Spleen (tissue), 11 donors: Measurements from ENCODE around the gene TBC1D16. TPM values are rescaled to one million over a fixed set of nuclear protein-coding genes. Genes with fewer than 3 reads are reported as not detected.
"Not testable (repeated sequence)": the region's sequence is repeated elsewhere in the genome, so short reads cannot be mapped to it uniquely, and the experiment has no call there.

Experiments used
- DNase-seq: peaks from one replicate; pipeline ENCODE4 v3.0.0-alpha.2; 2020
- H3K27ac ChIP-seq, 8 donors: fragments of 200-600 bp; sonication (generic) in 7 of 8; 1 replicate in 4 of 8; 2 replicates in 4 of 8; pipeline versions ENCODE4 v1.5.0 to v1.8.0; 2016 to 2021; ENCODE audit warnings: inconsistent platforms in 4 of 8, mild to moderate bottlenecking in 4 of 8, moderate library complexity in 1 of 8
- H3K27me3 ChIP-seq, 7 donors: fragments of 200-600 bp; sonication (generic) in 6 of 7; replicated peaks in 1 of 7; 1 replicate in 4 of 7; 2 replicates in 3 of 7; pipeline versions ENCODE4 v1.5.0 to v1.8.0; 2016 to 2021; ENCODE audit warnings: inconsistent platforms in 3 of 7, mild to moderate bottlenecking in 1 of 7
- H3K36me3 ChIP-seq, 6 donors: fragments of 200-600 bp; sonication (generic) in 5 of 6; 1 replicate in 4 of 6; 2 replicates in 2 of 6; pipeline versions ENCODE4 v1.5.0 to v1.8.0; 2016 to 2021; ENCODE audit warnings: inconsistent platforms in 2 of 6
- H3K4me1 ChIP-seq, 6 donors: fragments of 200-600 bp; sonication (generic) in 5 of 6; 1 replicate in 3 of 6; 2 replicates in 3 of 6; pipeline versions ENCODE4 v1.5.0 to v1.8.0; 2016 to 2021; ENCODE audit warnings: inconsistent platforms in 3 of 6
- H3K4me3 ChIP-seq, 8 donors: fragments of 200-600 bp; sonication (generic) in 7 of 8; 1 replicate in 4 of 8; 2 replicates in 4 of 8; pipeline versions ENCODE4 v1.5.0 to v1.8.0; 2016 to 2021; ENCODE audit warnings: inconsistent platforms in 4 of 8, mild to moderate bottlenecking in 4 of 8, moderate library complexity in 2 of 8
- H3K9me3 ChIP-seq, 8 donors: fragments of 200-600 bp; sonication (generic) in 7 of 8; 1 replicate in 4 of 8; 2 replicates in 4 of 8; pipeline versions ENCODE4 v1.5.0 to v1.8.0; 2016 to 2021; ENCODE audit warnings: inconsistent platforms in 4 of 8
- CTCF ChIP-seq, 11 experiments: fragments of 200-600 bp in 7 of 11; fragments of 450-650 bp in 4 of 11; sonication (generic) in 4 of 11; IDR thresholded peaks in 8 of 11; conservative IDR thresholded peaks in 3 of 11; 1 replicate in 7 of 11; 2 replicates in 4 of 11; pipeline versions ENCODE4 v1.4.0 to v1.8.0; 2016 to 2021; ENCODE audit warnings: antibody characterized with exemption in 11 of 11, inconsistent platforms in 4 of 11, mild to moderate bottlenecking in 1 of 11
- POLR2A ChIP-seq, 3 donors: fragments of 450-650 bp; IDR thresholded peaks; one replicate each; pipeline ENCODE4 v1.5.1; 2017; ENCODE audit warnings: antibody characterized with exemption in 3 of 3, mild to moderate bottlenecking in 1 of 3
- POLR2AphosphoS5 ChIP-seq, 3 donors: sonication (generic); formaldehyde crosslinking; IDR thresholded peaks; one replicate each; pipeline ENCODE4 v1.5.1; 2017; ENCODE audit warnings: antibody characterized with exemption in 3 of 3
- WGBS, 5 donors: extraction: QIAGEN DNeasy Blood & Tissue Kit in 3 of 5; methylation state at CpG; one replicate each; pipeline versions ENCODE4 v1.1.5 to v1.1.7; 2013 to 2018; 5-methylcytosine and 5-hydroxymethylcytosine counted together
- intact Hi-C: fragments of 100-400 bp; cut with DNase I; formaldehyde crosslinking; loops from one replicate; pipeline ENCODE4 v1.15.0; 2023; ENCODE audit warnings: low total_unique reads
- polyA plus RNA-seq, 3 donors: library from polyadenylated mRNA; stranded (reverse); fragments of 200-250 nt; gene quantifications; one replicate each; pipeline ENCODE4 v1.2.1, GENCODE V29; 2013
- total RNA-seq, 7 donors: library from RNA; depleted of rRNA in 3 of 7; stranded (reverse); fragments of >200 nt in 3 of 7; fragmentation: NEBNext Ultra II Directional in 4 of 7; extraction: Animal tissue kit (Norgen Biotek cat#: 25700) in 4 of 7; gene quantifications; one replicate each; pipeline versions ENCODE4 v1.1.0 to v1.2.1, GENCODE V29; 2016 to 2021
- donor health status: healthy with polysubstance abuse.
- donor health status: DM: no; HTN: no; CAD: no; lungs with moderate emphysema.
- donor health status: DM: no; HTN: no; CAD: no.
- donor health status: Bipolar disorder and iron deficiency.
- donor health status: healthy.
- donor health status: DM: no; HTN: no; CAD: no.
- donor health status: DM: yes; HTN: yes; CAD: no.

The TBC1D16 gene
- total and polyA plus RNA-seq, 10 donors = 1.3 to 33.6 (median 15.7) TPM

- peaks cover 0 to 7% (median 0%) of the 10 kb centered on the region in 8 donors for H3K9me3 ChIP-seq
- 70 to 81% (median 76%) methylated on average over 9 of the region's 9 CpGs for WGBS, 5 donors
- no peak for DNase-seq
- intact Hi-C loops = no loop called here
- no peaks in the 10 kb centered on the region for H3K4me1 ChIP-seq
- no peak overlapping the region for H3K4me3 ChIP-seq
- TF ChIP-seq POLR2AphosphoS5 (IDR thresholded peaks at IDR 0.05) (no peak), POLR2A (IDR thresholded peaks at IDR 0.05) (no peak), CTCF (IDR thresholded peaks at IDR 0.05 in 8 of 11, conservative IDR thresholded peaks at IDR 0.05 in 3 of 11) (no peak)
- no peak overlapping the region for H3K27ac ChIP-seq
- no peaks in the 10 kb centered on the region for H3K27me3 ChIP-seq
- H3K36me3 ChIP-seq = no peaks in the 10 kb centered on the region
Observed at GRCh38 chr17:79960788-79961522, 74.7 kb downstream of the TBC1D16 start.

- H3K4me1 ChIP-seq = no peaks in the 10 kb centered on the region
- no peak for DNase-seq
- peaks cover 0 to 7% (median 0%) of the 10 kb centered on the region in 8 donors for H3K9me3 ChIP-seq
- no peaks in the 10 kb centered on the region for H3K36me3 ChIP-seq
- intact Hi-C loops = no loop called here
- TF ChIP-seq POLR2A (IDR thresholded peaks at IDR 0.05) (no peak), POLR2AphosphoS5 (IDR thresholded peaks at IDR 0.05) (no peak), CTCF (IDR thresholded peaks at IDR 0.05 in 8 of 11, conservative IDR thresholded peaks at IDR 0.05 in 3 of 11) (no peak)
- 89 to 98% (median 93%) methylated on average over 4 of the region's 4 CpGs for WGBS, 5 donors
- H3K27ac ChIP-seq = no peak overlapping the region
- H3K4me3 ChIP-seq = no peak overlapping the region
- no peaks in the 10 kb centered on the region for H3K27me3 ChIP-seq
Observed at GRCh38 chr17:79959042-79959441, 76.6 kb downstream of the TBC1D16 start.

- Histone ChIP-seq H3K36me3 (no peaks in the 10 kb centered on the region), H3K9me3 (peaks cover 0 to 7% (median 0%) of the 10 kb centered on the region in 8 donors), H3K4me1 (peaks cover 6 to 18% (median 15%) of the 10 kb centered on the region in 6 donors), H3K4me3 (no peak overlapping the region), H3K27me3 (no peaks in the 10 kb centered on the region), H3K27ac (no peak overlapping the region)
- DNase-seq = no peak
- no peak for TF ChIP-seq POLR2AphosphoS5 (IDR thresholded peaks at IDR 0.05)
- TF ChIP-seq POLR2A (IDR thresholded peaks at IDR 0.05) = no peak
- no peak for TF ChIP-seq CTCF (IDR thresholded peaks at IDR 0.05 in 8 of 11, conservative IDR thresholded peaks at IDR 0.05 in 3 of 11)
- intact Hi-C loops = no loop called here
- 82 to 96% (median 88%) methylated on average over 6 of the region's 6 CpGs for whole genome bisulfite sequencing, 5 donors
Observed at GRCh38 chr17:79956853-79957252, 78.8 kb downstream of the TBC1D16 start.

GRCh38 chr17:79956441-79956735 is 79.3 kb downstream of the TBC1D16 start:
- peaks cover 6 to 23% (median 17%) of the 10 kb centered on the region in 6 donors for H3K4me1 ChIP-seq
- DNase-seq, intact Hi-C loops, H3K4me3 ChIP-seq, H3K9me3 ChIP-seq, H3K27me3 ChIP-seq, H3K27ac ChIP-seq, H3K36me3 ChIP-seq: not testable (repeated sequence)
- 90 to 97% (median 93%) methylated on average over 8 of the region's 8 CpGs for WGBS, 5 donors
